GM19467 (cell line): ENCODE results near the gene SSX4B.
"Not testable (repeated sequence)": the region's sequence is repeated elsewhere in the genome, so short reads cannot be mapped to it uniquely, and the experiment has no call there.

Source experiments
- ATAC-seq: cut with Tn5 transposase; IDR thresholded peaks from one replicate; pipeline ENCODE4 v1.9.1; 2021; ENCODE audit warnings: mild to moderate bottlenecking, moderate library complexity; ENCODE audit not compliant: unreplicated experiment

The SSX4B gene

GRCh38 chrX:48356315-48357094 is 55.3 kb downstream of the SSX4B start, which contains the start of gene SSX3:
SSX3 (minus strand) TSS chrX:48356703; CDS start chrX:48355249, 1,454 bp downstream.
- not testable (repeated sequence) for ATAC-seq
